A549 treated with ZK216348 at 1 μM for 4 hours (cell line): ENCODE results near the gene AHNAK2. TPM values are rescaled to one million over a fixed set of nuclear protein-coding genes. Genes with fewer than 3 reads are reported as not detected.

Source experiments
- total RNA-seq: library from RNA; stranded (reverse); fragments of 200-300 nt; extraction: Qiagen RNA extraction; gene quantifications from 5 replicates; pipeline ENCODE4 v1.2.3, GENCODE V29; 2022; ENCODE audit warnings: low read depth

AHNAK2 gene
- total RNA-seq = 200 to 233 TPM (median 225 TPM) in 5 replicates

DNA sequence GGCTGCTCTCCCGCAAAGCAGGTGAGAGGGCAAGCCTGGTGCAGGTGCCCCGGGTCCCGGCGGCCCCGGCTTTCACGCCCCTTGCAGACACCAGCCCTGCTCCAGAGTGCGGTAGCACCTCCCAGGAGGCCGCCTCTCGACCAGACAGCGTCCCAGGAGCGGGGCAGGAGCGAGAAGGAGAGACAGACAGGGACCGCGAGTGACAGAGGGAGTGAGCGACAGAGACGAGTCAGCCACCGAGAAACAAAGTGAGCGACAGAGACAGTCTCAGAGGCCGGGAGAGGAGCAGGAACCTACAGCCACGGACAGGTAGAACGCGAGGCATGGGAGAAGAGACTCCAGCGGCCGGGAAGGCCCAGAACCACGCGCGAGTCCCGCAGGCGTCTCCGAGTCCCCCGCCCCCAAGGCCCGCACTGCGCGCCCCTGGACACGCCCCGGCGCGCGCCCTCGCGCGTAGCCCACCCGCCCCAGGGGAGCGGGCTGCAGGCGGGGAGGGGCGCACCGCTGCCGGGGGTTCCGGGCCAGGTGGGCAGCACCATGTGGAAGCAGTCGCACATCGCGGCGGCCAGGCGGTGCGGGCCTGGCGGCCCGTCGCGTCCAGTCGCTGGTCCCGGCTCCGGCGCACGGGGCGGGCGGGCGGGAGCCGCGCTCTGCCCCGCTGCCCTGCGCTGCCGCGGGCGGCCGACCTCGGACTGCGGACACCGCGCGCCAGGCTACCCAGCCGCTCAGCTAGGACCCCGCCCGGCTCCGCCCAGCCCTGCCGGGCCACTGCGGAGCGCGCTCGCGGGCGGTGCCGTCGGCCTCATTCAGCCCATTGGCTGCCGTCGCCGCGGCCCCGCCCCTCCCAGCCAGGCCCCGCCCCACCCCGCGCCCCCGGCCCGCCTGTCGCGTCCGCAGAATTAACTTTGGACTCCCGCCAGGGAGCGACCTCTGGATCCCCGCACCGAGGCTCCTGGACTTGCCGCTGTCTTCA is at the start of gene AHNAK2:
Gene AHNAK2 (minus strand): TSS at position 694 of the 973 bp plus-strand sequence. CDS start 137 bp downstream, at position 557.

DNA sequence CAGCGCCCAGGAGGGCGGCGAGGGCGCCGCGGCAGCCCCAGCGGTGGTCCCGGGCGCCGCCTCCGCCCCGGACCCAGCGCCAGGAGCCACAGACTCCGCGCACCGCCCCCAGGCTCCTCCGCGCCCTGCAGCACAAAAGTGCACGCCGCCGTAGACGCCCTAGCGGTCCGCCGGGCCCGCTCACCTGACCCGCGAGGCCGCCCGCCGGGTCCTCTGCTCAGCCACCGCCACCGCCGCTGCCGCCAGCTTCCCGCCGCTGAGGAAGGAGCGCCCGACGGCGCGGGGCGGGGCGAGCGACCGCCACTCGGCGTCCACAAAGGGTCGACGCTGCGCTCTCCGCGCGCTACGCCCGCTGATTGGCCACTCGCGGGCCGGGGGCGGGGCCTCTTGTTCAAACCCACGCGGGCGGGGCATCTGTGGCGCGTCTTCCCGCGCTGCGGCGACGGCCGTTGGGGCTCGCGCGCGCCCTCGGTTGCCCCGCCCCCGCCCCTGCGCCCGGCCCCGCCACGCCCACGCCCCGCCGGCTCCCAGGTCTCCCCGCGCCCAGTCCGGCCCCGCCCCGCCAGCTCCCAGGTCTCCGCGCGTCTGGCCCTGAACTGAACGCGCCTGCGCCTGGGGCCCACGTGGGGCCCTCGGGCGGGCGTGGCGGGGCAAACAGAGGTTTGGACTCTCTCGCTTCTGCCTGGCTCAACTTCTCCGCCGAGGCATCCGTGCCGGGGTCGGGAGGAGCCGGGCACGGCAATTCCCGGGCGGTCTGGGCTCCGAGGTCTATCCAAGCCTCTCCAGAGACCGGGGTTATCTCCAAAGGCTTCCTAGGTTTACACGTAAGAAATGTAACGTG is 42.9 kb upstream of the AHNAK2 start, which contains the start of gene CDCA4:
Gene CDCA4 (minus strand): TSS at position 269 of the 841 bp plus-strand sequence. CDS start 9,154 bp downstream, outside the sequence.

GRCh38 chr14:104985675-104986486 is 7.7 kb upstream of the AHNAK2 start, which contains the start of gene CLBA1:
TSS of gene CLBA1 (plus strand) at chr14:104985788. CDS start at chr14:104986432, 644 bp downstream.

GRCh38 chr14:104924421-104925213 is 53.6 kb downstream of the AHNAK2 start, which contains the start of gene PLD4:
TSS of gene PLD4 (plus strand) at chr14:104924879. CDS start at chr14:104927141, 2,262 bp downstream.

Other genes with a start within 250 kb of the AHNAK2 start
- gene SIVA1, start 225.2 kb downstream of the AHNAK2 start, total RNA-seq = 110 to 216 TPM (median 189 TPM) in 5 replicates
- gene AKT1, start 182.6 kb downstream of the AHNAK2 start, total RNA-seq = 67.0 to 125 TPM (median 109 TPM) in 5 replicates
- 1.6 to 3.7 TPM (median 3.5 TPM) in 5 replicates for gene ZBTB42, start 177.3 kb downstream of the AHNAK2 start, total RNA-seq
- gene CEP170B, start 113.1 kb downstream of the AHNAK2 start, total RNA-seq = 13.0 to 30.1 TPM (median 25.4 TPM) in 5 replicates
- gene PLD4, start 53.5 kb downstream of the AHNAK2 start, total RNA-seq = 0.05 to 0.14 TPM in 2 of 5 replicates, not detected in the others
- 13.3 to 17.7 TPM (median 17.1 TPM) in 5 replicates for gene CLBA1, start 7.4 kb upstream of the AHNAK2 start, total RNA-seq
- 40.5 to 51.9 TPM (median 49.7 TPM) in 5 replicates for gene CDCA4, start 42.7 kb upstream of the AHNAK2 start, total RNA-seq
- 0.45 to 1.3 TPM (median 0.53 TPM) in 5 replicates for gene GPR132, start 87.1 kb upstream of the AHNAK2 start, total RNA-seq
- gene JAG2, start 190.4 kb upstream of the AHNAK2 start, total RNA-seq = 12.6 to 30.0 TPM (median 29.1 TPM) in 5 replicates
- 17.7 to 45.0 TPM (median 39.9 TPM) in 5 replicates for gene NUDT14, start 202.9 kb upstream of the AHNAK2 start, total RNA-seq